Right lobe of liver (tissue), 4 donors: Measurements from ENCODE around the gene DAP.

Experiments used
- POLR2A ChIP-seq: fragments of 450-650 bp; IDR thresholded peaks from one replicate; pipeline ENCODE4 v1.6.1; 2017; ENCODE audit warnings: antibody characterized with exemption, mild to moderate bottlenecking
- TF ChIP-seq, protein P1 (sequence below), 4 donors: fragments of 200-600 bp in 3 of 4; fragments of 450-650 bp in 1 of 4; IDR thresholded peaks; one replicate each; pipeline versions ENCODE4 v1.5.1 to v1.8.0; 2016 to 2022; ENCODE audit warnings: antibody characterized with exemption in 4 of 4, mild to moderate bottlenecking in 2 of 4
- donor health status: DM: no; HTN: no; CAD: no.
- donor health status: DM: no; HTN: no; CAD: no.
- donor health status: DM: no; HTN: yes; CAD: no.

GRCh38 chr5:10666531-10667299, 94.3 kb downstream of the DAP start:
- no peak for TF ChIP-seq POLR2A
- TF ChIP-seq, protein P1, sequence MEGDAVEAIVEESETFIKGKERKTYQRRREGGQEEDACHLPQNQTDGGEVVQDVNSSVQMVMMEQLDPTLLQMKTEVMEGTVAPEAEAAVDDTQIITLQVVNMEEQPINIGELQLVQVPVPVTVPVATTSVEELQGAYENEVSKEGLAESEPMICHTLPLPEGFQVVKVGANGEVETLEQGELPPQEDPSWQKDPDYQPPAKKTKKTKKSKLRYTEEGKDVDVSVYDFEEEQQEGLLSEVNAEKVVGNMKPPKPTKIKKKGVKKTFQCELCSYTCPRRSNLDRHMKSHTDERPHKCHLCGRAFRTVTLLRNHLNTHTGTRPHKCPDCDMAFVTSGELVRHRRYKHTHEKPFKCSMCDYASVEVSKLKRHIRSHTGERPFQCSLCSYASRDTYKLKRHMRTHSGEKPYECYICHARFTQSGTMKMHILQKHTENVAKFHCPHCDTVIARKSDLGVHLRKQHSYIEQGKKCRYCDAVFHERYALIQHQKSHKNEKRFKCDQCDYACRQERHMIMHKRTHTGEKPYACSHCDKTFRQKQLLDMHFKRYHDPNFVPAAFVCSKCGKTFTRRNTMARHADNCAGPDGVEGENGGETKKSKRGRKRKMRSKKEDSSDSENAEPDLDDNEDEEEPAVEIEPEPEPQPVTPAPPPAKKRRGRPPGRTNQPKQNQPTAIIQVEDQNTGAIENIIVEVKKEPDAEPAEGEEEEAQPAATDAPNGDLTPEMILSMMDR (IDR thresholded peaks at IDR 0.05): no peak
